HepG2 (cell line): ENCODE measurements around the gene OVOL2. TPM values are rescaled to one million over a fixed set of nuclear protein-coding genes. Genes with fewer than 3 reads are reported as not detected.

Source experiments
- FOXA1 ChIP-seq, 2 experiments: fragments of 450-650 bp in 1 of 2; sonication (generic) in 1 of 2; formaldehyde crosslinking in 1 of 2; IDR thresholded peaks; 2 replicates each; pipeline versions ENCODE4 v1.4.0 to v1.6.1; 2016 to 2020; ENCODE audit warnings: missing genetic modification reagents in 1 of 2
- HOXD1 ChIP-seq: sonication (generic); formaldehyde crosslinking; IDR thresholded peaks from 2 replicates; pipeline ENCODE4 v1.5.0; 2020; ENCODE audit warnings: missing genetic modification reagents
- ISL2 ChIP-seq: sonication (generic); formaldehyde crosslinking; IDR thresholded peaks from 2 replicates; pipeline ENCODE4 v1.5.0; 2020; ENCODE audit warnings: missing genetic modification reagents
- JARID2 ChIP-seq: sonication (generic); formaldehyde crosslinking; IDR thresholded peaks from 2 replicates; pipeline ENCODE4 v1.8.1; 2023; ENCODE audit warnings: missing genetic modification reagents, inconsistent platforms; ENCODE audit not compliant: insufficient replicate concordance
- MED13 ChIP-seq: sonication (generic); formaldehyde crosslinking; IDR thresholded peaks from 2 replicates; pipeline ENCODE4 v1.5.0; 2020; ENCODE audit warnings: missing genetic modification reagents
- MIER3 ChIP-seq: IDR thresholded peaks from 2 replicates; pipeline ENCODE4 v1.6.1; 2016; ENCODE audit warnings: missing compliant biosample characterization, borderline replicate concordance
- NCOA2 ChIP-seq: sonication (generic); formaldehyde crosslinking; IDR thresholded peaks from 2 replicates; pipeline ENCODE4 v1.8.0; 2022; ENCODE audit warnings: inconsistent platforms
- SP2 ChIP-seq: sonication (generic); formaldehyde crosslinking; IDR thresholded peaks from 2 replicates; pipeline ENCODE4 v1.5.1; 2020; ENCODE audit warnings: mild to moderate bottlenecking, missing genetic modification reagents
- ZFP36L1 ChIP-seq: sonication (generic); formaldehyde crosslinking; IDR thresholded peaks from 2 replicates; pipeline ENCODE4 v1.8.0; 2022; ENCODE audit warnings: mild to moderate bottlenecking, missing genetic modification reagents, moderate library complexity
- ZFP36L2 ChIP-seq: sonication (generic); formaldehyde crosslinking; IDR thresholded peaks from 2 replicates; pipeline ENCODE4 v1.4.0; 2020; ENCODE audit warnings: missing genetic modification reagents
- ZFP82 ChIP-seq: sonication (generic); formaldehyde crosslinking; IDR thresholded peaks from 2 replicates; pipeline ENCODE4 v1.5.1; 2020; ENCODE audit warnings: mild to moderate bottlenecking, missing genetic modification reagents, borderline replicate concordance
- ZNF138 ChIP-seq: sonication (generic); formaldehyde crosslinking; IDR thresholded peaks from 2 replicates; pipeline ENCODE4 v1.5.0; 2020; ENCODE audit warnings: mild to moderate bottlenecking, low read depth, missing genetic modification reagents
- ZNF235 ChIP-seq: sonication (generic); formaldehyde crosslinking; IDR thresholded peaks from 2 replicates; pipeline ENCODE4 v1.8.1; 2023; ENCODE audit warnings: mild to moderate bottlenecking, missing genetic modification reagents, borderline replicate concordance
- polyA plus RNA-seq, 8 experiments: library from polyadenylated mRNA; depleted of rRNA in 3 of 8; stranded (reverse) in 7 of 8; unstranded in 1 of 8; fragments of >200 nt; fragmentation: Illumina TruSeq in 4 of 8; extraction: Trizol in 4 of 8; gene quantifications; 2 replicates each; pipeline versions ENCODE4 v1.2.1 to v1.2.3, GENCODE V29; 2011 to 2016; ENCODE audit warnings: low read depth in 4 of 8, missing spikeins in 1 of 8, mixed read lengths in 1 of 8; ENCODE audit not compliant: insufficient read depth in 1 of 8
- total RNA-seq, 5 experiments: library from RNA; depleted of rRNA; stranded (reverse); fragments of >200 nt; fragmentation: Illumina TruSeq; extraction: Trizol; gene quantifications; 2 replicates each; pipeline ENCODE4 v1.2.3, GENCODE V29; 2016; ENCODE audit warnings: low read depth in 1 of 5
- TF ChIP-seq, protein P1 (sequence below): sonication (generic); formaldehyde crosslinking; IDR thresholded peaks from 2 replicates; pipeline ENCODE4 v1.8.1; 2023; ENCODE audit warnings: missing genetic modification reagents, mild to moderate bottlenecking, borderline replicate concordance
- TF ChIP-seq, protein P2 (sequence below): sonication (generic); formaldehyde crosslinking; IDR thresholded peaks from 2 replicates; pipeline ENCODE4 v1.4.0; 2020; ENCODE audit warnings: missing genetic modification reagents
- TF ChIP-seq, protein P3 (sequence below): sonication (generic); formaldehyde crosslinking; IDR thresholded peaks from 2 replicates; pipeline ENCODE4 v1.8.1; 2023; ENCODE audit warnings: mild to moderate bottlenecking, missing genetic modification reagents, borderline replicate concordance
- TF ChIP-seq, protein P4 (sequence below): sonication (generic); formaldehyde crosslinking; IDR thresholded peaks from 2 replicates; pipeline ENCODE4 v1.4.0; 2020; ENCODE audit warnings: missing genetic modification reagents, mild to moderate bottlenecking, borderline replicate concordance
- TF ChIP-seq, protein P5 (sequence below): sonication (generic); formaldehyde crosslinking; IDR thresholded peaks from 2 replicates; pipeline ENCODE4 v1.4.0; 2020; ENCODE audit warnings: missing genetic modification reagents

Gene OVOL2
- total and polyA plus RNA-seq, 2 of the 13 experiments (the other 11 are each of a cell fraction or from before 2014, with no cell fraction given): 0.20 to 0.31 TPM

DNA sequence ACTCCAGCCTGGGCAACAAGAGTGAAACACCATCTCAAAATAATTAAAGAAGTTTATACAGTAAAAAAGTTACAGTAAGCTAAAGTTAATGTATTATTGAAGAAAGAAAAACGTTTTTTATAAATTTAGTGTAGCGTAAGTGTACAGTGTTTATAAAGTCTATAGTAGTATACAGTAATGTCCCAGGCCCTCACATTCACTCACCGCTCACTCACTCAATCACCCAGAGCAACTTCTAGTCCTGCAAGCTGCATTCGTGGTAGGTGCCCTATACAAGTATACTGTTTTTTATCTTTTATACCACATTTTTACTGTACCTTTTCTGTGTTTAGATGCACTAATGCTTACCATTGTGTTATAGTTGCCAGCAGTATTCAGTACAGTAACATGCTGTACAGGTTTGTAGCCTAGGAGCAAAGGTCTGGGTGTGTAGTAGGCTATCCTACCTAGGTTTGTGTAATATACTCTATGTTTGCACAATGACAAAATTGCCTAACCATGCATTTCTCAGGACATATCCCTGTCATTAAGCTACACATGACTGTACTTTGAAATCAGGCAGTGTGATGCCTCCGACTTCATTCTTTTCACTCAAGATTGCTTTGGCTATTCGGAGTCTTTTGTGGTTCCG lies 72.2 kb downstream of the OVOL2 start (continued):
- TF ChIP-seq, protein P1, sequence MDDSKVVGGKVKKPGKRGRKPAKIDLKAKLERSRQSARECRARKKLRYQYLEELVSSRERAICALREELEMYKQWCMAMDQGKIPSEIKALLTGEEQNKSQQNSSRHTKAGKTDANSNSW (CRISPR knock-in tag): no peak
- TF ChIP-seq, protein P2, sequence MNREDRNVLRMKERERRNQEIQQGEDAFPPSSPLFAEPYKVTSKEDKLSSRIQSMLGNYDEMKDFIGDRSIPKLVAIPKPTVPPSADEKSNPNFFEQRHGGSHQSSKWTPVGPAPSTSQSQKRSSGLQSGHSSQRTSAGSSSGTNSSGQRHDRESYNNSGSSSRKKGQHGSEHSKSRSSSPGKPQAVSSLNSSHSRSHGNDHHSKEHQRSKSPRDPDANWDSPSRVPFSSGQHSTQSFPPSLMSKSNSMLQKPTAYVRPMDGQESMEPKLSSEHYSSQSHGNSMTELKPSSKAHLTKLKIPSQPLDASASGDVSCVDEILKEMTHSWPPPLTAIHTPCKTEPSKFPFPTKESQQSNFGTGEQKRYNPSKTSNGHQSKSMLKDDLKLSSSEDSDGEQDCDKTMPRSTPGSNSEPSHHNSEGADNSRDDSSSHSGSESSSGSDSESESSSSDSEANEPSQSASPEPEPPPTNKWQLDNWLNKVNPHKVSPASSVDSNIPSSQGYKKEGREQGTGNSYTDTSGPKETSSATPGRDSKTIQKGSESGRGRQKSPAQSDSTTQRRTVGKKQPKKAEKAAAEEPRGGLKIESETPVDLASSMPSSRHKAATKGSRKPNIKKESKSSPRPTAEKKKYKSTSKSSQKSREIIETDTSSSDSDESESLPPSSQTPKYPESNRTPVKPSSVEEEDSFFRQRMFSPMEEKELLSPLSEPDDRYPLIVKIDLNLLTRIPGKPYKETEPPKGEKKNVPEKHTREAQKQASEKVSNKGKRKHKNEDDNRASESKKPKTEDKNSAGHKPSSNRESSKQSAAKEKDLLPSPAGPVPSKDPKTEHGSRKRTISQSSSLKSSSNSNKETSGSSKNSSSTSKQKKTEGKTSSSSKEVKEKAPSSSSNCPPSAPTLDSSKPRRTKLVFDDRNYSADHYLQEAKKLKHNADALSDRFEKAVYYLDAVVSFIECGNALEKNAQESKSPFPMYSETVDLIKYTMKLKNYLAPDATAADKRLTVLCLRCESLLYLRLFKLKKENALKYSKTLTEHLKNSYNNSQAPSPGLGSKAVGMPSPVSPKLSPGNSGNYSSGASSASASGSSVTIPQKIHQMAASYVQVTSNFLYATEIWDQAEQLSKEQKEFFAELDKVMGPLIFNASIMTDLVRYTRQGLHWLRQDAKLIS (CRISPR knock-in tag): peak; percentile 56; the same call in 1 of the 2 replicates
- TF ChIP-seq, protein P3, sequence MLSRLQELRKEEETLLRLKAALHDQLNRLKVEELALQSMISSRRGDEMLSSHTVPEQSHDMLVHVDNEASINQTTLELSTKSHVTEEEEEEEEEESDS (CRISPR knock-in tag): peak; percentile 81; the same call in 1 of the 2 replicates
- no peak for TF ChIP-seq JARID2 (CRISPR knock-in tag)
- no peak for TF ChIP-seq HOXD1 (CRISPR knock-in tag)
- no peak for TF ChIP-seq ZNF138 (CRISPR knock-in tag)
- TF ChIP-seq MED13 (CRISPR knock-in tag): peak; percentile 58; the same call in 1 of the 2 replicates
- TF ChIP-seq, protein P4, sequence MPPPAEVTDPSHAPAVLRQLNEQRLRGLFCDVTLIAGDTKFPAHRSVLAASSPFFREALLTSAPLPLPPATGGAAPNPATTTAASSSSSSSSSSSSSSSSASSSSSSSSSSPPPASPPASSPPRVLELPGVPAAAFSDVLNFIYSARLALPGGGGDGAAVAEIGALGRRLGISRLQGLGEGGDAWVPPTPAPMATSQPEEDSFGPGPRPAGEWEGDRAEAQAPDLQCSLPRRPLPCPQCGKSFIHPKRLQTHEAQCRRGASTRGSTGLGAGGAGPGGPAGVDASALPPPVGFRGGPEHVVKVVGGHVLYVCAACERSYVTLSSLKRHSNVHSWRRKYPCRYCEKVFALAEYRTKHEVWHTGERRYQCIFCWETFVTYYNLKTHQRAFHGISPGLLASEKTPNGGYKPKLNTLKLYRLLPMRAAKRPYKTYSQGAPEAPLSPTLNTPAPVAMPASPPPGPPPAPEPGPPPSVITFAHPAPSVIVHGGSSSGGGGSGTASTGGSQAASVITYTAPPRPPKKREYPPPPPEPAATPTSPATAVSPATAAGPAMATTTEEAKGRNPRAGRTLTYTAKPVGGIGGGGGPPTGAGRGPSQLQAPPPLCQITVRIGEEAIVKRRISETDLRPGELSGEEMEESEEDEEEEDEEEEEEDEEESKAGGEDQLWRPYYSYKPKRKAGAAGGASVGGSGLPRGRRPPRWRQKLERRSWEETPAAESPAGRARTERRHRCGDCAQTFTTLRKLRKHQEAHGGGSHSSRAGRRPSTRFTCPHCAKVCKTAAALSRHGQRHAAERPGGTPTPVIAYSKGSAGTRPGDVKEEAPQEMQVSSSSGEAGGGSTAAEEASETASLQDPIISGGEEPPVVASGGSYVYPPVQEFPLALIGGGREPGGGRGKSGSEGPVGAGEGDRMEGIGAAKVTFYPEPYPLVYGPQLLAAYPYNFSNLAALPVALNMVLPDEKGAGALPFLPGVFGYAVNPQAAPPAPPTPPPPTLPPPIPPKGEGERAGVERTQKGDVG (CRISPR knock-in tag): no peak
- TF ChIP-seq, protein P5, sequence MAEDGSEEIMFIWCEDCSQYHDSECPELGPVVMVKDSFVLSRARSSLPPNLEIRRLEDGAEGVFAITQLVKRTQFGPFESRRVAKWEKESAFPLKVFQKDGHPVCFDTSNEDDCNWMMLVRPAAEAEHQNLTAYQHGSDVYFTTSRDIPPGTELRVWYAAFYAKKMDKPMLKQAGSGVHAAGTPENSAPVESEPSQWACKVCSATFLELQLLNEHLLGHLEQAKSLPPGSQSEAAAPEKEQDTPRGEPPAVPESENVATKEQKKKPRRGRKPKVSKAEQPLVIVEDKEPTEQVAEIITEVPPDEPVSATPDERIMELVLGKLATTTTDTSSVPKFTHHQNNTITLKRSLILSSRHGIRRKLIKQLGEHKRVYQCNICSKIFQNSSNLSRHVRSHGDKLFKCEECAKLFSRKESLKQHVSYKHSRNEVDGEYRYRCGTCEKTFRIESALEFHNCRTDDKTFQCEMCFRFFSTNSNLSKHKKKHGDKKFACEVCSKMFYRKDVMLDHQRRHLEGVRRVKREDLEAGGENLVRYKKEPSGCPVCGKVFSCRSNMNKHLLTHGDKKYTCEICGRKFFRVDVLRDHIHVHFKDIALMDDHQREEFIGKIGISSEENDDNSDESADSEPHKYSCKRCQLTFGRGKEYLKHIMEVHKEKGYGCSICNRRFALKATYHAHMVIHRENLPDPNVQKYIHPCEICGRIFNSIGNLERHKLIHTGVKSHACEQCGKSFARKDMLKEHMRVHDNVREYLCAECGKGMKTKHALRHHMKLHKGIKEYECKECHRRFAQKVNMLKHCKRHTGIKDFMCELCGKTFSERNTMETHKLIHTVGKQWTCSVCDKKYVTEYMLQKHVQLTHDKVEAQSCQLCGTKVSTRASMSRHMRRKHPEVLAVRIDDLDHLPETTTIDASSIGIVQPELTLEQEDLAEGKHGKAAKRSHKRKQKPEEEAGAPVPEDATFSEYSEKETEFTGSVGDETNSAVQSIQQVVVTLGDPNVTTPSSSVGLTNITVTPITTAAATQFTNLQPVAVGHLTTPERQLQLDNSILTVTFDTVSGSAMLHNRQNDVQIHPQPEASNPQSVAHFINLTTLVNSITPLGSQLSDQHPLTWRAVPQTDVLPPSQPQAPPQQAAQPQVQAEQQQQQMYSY (CRISPR knock-in tag): no peak
- TF ChIP-seq SP2 (CRISPR knock-in tag): no peak
- TF ChIP-seq NCOA2 (CRISPR knock-in tag): peak; percentile 90
- TF ChIP-seq ZFP36L1 (CRISPR knock-in tag): peak; percentile 65; the same call in 1 of the 2 replicates
- TF ChIP-seq FOXA1 (IDR thresholded peaks at IDR 0.05): peak; percentile 69
- TF ChIP-seq FOXA1 (CRISPR knock-in tag; IDR thresholded peaks at IDR 0.05): peak; percentile 98
- no peak for TF ChIP-seq ZFP82 (CRISPR knock-in tag)
- TF ChIP-seq ISL2: peak; percentile 90
- no peak for TF ChIP-seq ZNF235 (CRISPR knock-in tag)
- no peak for TF ChIP-seq ZFP36L2
- peak; percentile 96; the same call in 1 of the 2 replicates for TF ChIP-seq MIER3 (CRISPR knock-in tag)
